BJ (cell line): ENCODE results near the gene NOTCH4. TPM values are rescaled to one million over a fixed set of nuclear protein-coding genes. Genes with fewer than 3 reads are reported as not detected.

ENCODE experiments used
- CTCF ChIA-PET: fragments of 350-600 bp; formaldehyde crosslinking; extraction: SDS; loops from one replicate; lab custom pipeline; 2021; ENCODE audit warnings: antibody characterized with exemption, inconsistent platforms; lab: Yijun Ruan, JAX
- POLR2A ChIA-PET: fragments of 300-600 bp; sonication (Branson Sonifier 250); formaldehyde crosslinking; extraction: SDS; loops from one replicate; lab custom pipeline; 2021; ENCODE audit warnings: antibody characterized with exemption; lab: Charles Lee
- DNase-seq: peaks from one replicate; pipeline ENCODE4 v3.0.0-alpha.2; 2011; ENCODE audit warnings: low read depth
- H3K27me3 ChIP-seq: 2 replicates; pipeline ENCODE4 v1.6.0; 2011; ENCODE audit warnings: low read length; ENCODE audit not compliant: control insufficient read depth, insufficient read depth
- H3K36me3 ChIP-seq: 2 replicates; pipeline ENCODE4 v1.5.1; 2011; ENCODE audit warnings: low read length; ENCODE audit not compliant: control insufficient read depth, insufficient read depth
- H3K4me3 ChIP-seq: 2 replicates; pipeline ENCODE4 v1.5.1; 2011; ENCODE audit warnings: low read depth, mild to moderate bottlenecking, control low read depth, low read length
- CTCF ChIP-seq: IDR thresholded peaks from 2 replicates; pipeline ENCODE4 v1.5.1; 2011; ENCODE audit warnings: low read depth, mild to moderate bottlenecking, control low read depth, inconsistent platforms, low read length, moderate library complexity; ENCODE audit not compliant: insufficient read depth
- polyA plus RNA-seq: library from polyadenylated mRNA; depleted of rRNA; stranded (reverse); fragments of >200 nt; gene quantifications from 2 replicates; pipeline ENCODE4 v1.2.3, GENCODE V29; 2011

NOTCH4 gene
- polyA plus RNA-seq, 1 experiment, result 0.42 TPM

- no peak for DNase-seq
- CTCF ChIA-PET, result no interaction called here
- TF ChIP-seq CTCF, result no peak
- POLR2A ChIA-PET, result no interaction called here
- Histone ChIP-seq H3K36me3 (peaks cover 6% of the 10 kb centered on the region), H3K27me3 (no peaks in the 10 kb centered on the region), H3K4me3 (no peak overlapping the region)
Measured at GRCh38 chr6:32149092-32149755, 74.6 kb downstream of the NOTCH4 start.

- ChIA-PET CTCF (interaction anchor here (0.6 kb wide), 2 partner anchors 40 to 1564 kb away, joined by 3 to 4 read pairs; no protein-coding TSS in a partner anchor), POLR2A (no interaction called here)
- TF ChIP-seq CTCF, result no peak
- H3K27me3 ChIP-seq, result no peaks in the 10 kb centered on the region
- H3K4me3 ChIP-seq, result no peak overlapping the region
- H3K36me3 ChIP-seq, result peaks cover 6% of the 10 kb centered on the region
- no peak for DNase-seq
Measured at GRCh38 chr6:32148289-32149091, 75.4 kb downstream of the NOTCH4 start.

GRCh38 chr6:32147401-32148132 lies 76.3 kb downstream of the NOTCH4 start:
- H3K27me3 ChIP-seq, result no peaks in the 10 kb centered on the region
- peaks cover 6% of the 10 kb centered on the region for H3K36me3 ChIP-seq
- POLR2A ChIA-PET, result no interaction called here
- CTCF ChIA-PET, result interaction anchor here (0.6 to 1.5 kb wide), 3 partner anchors 29 to 1563 kb away, joined by 3 to 5 read pairs (median 4); no protein-coding TSS in a partner anchor
- TF ChIP-seq CTCF, result no peak
- no peak overlapping the region for H3K4me3 ChIP-seq
- no peak for DNase-seq

GRCh38 chr6:32146687-32147086 lies 77.2 kb downstream of the NOTCH4 start:
- DNase-seq, result no peak
- ChIA-PET CTCF (interaction anchor here (1.5 kb wide), 1 partner anchor 28 kb away, joined by 5 read pairs; no protein-coding TSS in a partner anchor), POLR2A (no interaction called here)
- no peak for TF ChIP-seq CTCF
- Histone ChIP-seq H3K27me3 (no peaks in the 10 kb centered on the region), H3K4me3 (no peak overlapping the region), H3K36me3 (peaks cover 6% of the 10 kb centered on the region)
